HG03457 (cell line): ENCODE results near the gene NIT2.
A peak's percentile ranks its signal among the peaks of the same experiment; 100 is the strongest.
"Not testable (repeated sequence)": the region's sequence is repeated elsewhere in the genome, so short reads cannot be mapped to it uniquely, and the experiment has no call there.

Experiments used
- ATAC-seq: cut with Tn5 transposase; IDR thresholded peaks from one replicate; pipeline ENCODE4 v1.9.1; 2021; ENCODE audit warnings: moderate number of reproducible peaks; ENCODE audit not compliant: unreplicated experiment

The NIT2 gene, protein sequence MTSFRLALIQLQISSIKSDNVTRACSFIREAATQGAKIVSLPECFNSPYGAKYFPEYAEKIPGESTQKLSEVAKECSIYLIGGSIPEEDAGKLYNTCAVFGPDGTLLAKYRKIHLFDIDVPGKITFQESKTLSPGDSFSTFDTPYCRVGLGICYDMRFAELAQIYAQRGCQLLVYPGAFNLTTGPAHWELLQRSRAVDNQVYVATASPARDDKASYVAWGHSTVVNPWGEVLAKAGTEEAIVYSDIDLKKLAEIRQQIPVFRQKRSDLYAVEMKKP

DNA sequence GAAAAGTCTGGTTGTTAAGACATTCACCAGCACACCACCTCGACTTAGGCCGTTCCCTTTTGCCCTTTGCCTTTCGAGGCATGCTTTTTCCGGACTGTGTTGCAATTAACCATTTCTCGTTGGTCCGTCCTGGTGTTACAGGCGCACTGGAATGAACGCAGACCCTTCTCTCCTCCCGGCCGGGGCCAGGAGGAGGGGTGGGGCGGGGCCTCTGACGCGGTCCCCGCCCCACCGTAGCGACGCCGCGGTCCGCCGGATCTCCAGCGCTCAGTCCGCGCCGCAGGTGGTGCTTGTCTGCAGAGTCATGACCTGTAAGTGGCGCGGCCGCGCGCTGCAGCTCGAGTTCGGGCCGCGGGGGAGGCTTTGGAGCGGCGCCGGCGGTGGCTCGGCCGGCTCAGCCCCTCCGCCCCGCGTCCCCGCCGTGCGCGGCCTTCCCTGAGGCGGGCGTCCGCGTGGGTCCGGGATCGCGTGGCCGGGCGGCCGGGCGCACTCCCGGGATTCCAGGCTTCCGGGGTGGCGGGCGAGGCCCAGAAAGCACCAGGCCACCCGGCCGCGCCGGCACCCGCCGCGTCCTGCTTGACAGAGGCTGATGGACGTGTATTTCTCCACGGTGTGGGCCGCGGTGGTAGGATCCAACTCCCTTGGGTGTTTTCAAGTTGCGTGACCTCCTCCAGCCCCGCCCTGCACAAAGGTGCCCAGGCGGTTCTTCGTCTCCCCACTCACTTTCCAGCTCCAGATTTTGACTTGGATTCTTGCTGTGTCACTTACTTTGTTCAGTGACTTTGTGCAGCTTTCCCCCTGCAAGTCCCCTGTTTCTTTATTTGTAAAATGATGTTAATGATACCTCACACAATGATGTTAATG lies at the start of gene NIT2:
Gene NIT2, plus strand, starts transcription at position 270 of the 864 bp plus-strand sequence. Its CDS starts 35 bp downstream, at position 305.
- peak; percentile 87 for ATAC-seq

GRCh38 chr3:100288288-100288894 lies 46.2 kb upstream of the NIT2 start:
- ATAC-seq = no peak

DNA sequence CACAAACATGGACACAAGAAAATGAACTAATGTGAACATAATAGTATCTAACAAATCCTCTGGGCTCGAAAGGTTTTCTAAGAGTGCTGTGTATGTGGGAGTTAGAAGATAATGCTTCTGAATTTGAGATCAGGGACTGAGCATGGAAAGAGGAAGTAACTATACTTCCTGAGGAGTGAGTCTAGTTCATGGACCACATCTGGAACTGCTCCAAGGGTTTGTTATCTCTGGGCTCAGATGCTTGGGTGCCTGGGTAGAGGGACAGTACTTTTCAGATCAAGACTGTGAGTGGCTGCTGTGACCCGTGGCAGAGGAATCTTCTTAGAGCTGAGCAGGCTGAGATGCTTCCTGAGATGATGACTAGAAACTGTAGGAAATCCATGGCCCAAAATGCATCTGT lies 45.2 kb upstream of the NIT2 start:
- no peak for ATAC-seq

GRCh38 chr3:100295089-100295488 lies 39.5 kb upstream of the NIT2 start:
- no peak for ATAC-seq

GRCh38 chr3:100297784-100298183 lies 36.8 kb upstream of the NIT2 start:
- ATAC-seq = no peak

GRCh38 chr3:100299016-100299415 lies 35.5 kb upstream of the NIT2 start:
- ATAC-seq = no peak

DNA sequence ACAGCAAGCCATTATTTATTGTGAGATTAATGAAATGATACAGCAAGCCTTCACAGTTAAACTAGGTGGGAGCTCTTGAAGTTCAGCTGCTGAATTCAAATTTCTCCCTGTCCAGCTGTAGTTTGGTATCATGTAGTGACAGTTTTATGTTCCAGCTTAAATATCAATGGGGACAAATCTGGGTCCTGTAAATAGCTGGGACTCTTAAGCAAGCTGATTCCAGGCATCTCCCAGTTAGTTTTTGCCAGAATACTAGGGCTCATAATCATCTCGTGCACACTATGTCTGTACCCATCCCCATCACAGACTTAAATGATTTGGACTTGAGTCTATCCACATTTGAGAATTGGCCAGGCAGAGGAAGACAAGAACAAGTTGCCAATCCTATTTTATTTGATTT lies 27.9 kb upstream of the NIT2 start:
- ATAC-seq = no peak

DNA sequence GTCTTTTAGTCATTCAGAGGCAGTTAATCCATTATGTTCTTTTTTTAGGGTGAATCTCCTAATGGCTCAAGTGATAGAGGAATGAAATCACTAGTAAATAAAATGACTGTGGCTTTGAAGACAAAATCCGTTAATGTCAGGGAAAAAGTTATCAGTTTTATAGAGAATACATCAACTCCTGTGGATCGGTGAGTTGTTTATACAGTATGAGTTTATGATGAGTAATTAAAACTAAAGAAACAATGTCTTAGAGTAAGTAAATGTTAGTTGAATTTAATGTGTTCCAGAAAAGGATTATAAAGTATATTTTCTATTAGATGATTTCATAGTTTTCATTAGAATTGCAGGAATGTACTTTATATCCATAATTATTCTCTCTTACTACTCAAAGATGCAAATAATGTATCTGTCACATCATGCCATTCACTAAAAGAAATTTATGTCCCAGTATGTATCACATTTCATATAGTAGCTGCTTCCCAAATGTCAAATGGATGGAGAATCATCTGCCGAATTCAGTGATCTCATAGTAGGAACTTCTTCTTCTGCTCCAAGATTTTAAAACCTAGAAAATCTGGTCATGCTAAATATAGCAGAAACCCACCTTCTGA lies 24.1 kb upstream of the NIT2 start:
- ATAC-seq = no peak

DNA sequence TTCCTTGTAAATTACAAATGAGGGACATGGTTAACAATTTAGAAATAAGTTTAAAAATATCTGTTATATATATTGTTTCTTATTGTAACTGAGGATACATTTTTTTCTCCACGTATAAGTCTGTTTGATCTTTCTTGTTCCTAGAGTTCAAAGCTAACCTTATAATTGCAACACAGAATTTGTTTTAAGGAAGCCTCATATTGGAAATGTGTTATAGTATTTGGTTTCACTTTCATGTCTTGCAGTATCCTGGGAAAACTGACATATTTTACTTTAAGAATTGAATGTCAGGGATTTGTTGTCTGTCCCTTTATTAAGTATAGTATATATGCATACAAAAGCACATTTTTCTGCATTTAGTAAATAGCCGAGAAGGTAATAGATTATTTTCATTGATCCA lies 23.5 kb upstream of the NIT2 start:
- ATAC-seq = no peak

GRCh38 chr3:100316641-100317069 lies 17.9 kb upstream of the NIT2 start:
- ATAC-seq = no peak

GRCh38 chr3:100317912-100318311 lies 16.6 kb upstream of the NIT2 start:
- ATAC-seq = no peak

- ATAC-seq = no peak
Observed at GRCh38 chr3:100319951-100320350, 14.6 kb upstream of the NIT2 start.

DNA sequence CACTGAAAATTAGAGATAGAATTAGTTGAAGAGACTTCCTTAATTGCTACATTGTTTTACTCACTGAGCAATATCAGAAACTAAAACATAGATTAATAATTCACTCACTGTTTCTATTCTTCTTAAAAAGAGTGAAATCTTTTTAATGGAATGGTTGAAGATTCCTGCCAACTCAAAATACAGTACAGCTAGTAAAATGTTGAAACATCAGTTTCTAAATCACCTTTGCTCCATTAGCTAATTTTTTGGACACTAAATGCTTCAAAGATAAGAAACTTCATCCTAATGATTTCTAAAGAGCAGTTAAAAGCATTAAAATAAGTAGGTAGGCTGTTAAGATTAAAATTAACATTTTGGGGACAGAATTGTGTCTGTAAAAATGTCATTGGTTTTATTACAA lies 10.5 kb upstream of the NIT2 start:
- ATAC-seq = no peak

DNA sequence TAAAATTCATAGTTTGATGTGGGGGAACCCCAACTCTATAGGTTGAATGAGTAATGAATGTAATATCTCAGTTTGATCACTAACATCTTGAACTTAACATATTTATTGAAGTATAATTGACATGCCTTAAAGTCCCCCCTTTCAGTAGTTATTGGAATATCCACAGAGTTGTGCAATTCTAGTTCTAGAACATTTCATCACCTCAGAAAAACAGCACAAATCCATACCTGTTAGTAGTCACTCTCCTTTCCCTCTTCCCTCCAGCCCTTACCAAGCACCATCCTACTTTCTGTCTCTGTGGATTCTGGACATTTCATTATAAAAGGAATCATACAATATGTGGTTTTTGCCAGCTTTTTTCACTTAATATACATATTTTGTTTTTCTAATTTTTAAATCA lies 8.7 kb upstream of the NIT2 start:
- no peak for ATAC-seq

DNA sequence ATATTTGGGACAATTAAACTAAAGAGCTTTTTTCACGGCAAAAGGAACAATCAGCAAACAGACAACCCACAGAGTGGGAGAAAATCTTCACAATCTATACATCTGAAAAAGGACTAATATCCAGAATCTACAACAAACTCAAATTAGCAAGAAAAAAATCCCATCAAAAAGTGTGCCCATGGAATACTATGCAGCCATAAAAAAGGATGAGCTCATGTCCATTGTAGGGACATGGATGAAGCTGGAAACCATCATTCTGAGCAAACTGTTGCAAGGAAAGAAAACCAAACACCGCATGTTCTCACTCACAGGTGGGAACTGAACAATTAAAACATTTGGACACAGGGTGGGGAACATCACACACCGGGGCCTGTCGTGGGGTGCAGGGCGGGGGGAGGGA lies 7.2 kb upstream of the NIT2 start:
- not testable (repeated sequence) for ATAC-seq

GRCh38 chr3:100329800-100330489 lies 4.6 kb upstream of the NIT2 start:
- no peak for ATAC-seq

GRCh38 chr3:100330651-100331050 lies 3.9 kb upstream of the NIT2 start:
- ATAC-seq = no peak

- no peak for ATAC-seq
Observed at GRCh38 chr3:100331660-100332059, 2.9 kb upstream of the NIT2 start.

DNA sequence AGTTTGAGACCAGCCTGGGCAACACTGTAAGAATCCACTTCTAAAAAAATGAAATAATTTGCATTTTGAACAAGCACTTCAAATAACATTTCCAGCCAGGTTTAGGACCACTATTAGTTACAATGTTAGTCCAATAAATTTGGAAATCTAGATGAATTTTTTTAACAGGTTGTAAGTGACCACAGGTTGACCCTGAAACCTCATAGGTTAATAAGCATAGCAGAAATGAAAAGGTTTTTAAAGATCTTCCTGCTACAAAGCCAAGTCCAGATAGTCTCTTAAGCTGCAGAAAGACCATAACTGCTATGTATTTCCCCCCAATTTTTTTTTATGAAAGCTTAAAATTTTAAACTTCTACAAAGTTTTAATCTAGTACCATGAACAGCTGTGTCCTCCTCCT lies 1.5 kb upstream of the NIT2 start:
- ATAC-seq = no peak

GRCh38 chr3:100333970-100334487 lies 528 bp upstream of the NIT2 start:
- peak; percentile 15 for ATAC-seq

GRCh38 chr3:100335434-100335833 lies 877 bp downstream of the NIT2 start:
- ATAC-seq = no peak
